HEK293 (cell line): ENCODE measurements around the gene WRAP73.

Source experiments
- ELK4 ChIP-seq: IDR thresholded peaks from 2 replicates; pipeline ENCODE4 v1.6.1; 2011; ENCODE audit warnings: mild to moderate bottlenecking, low read depth, low read length, borderline replicate concordance
- GLIS1 ChIP-seq: fragments of 450-650 bp; formaldehyde crosslinking; IDR thresholded peaks from 2 replicates; pipeline ENCODE4 v1.5.1; 2016; ENCODE audit warnings: missing biosample characterization, missing genetic modification characterization
- GLIS2 ChIP-seq: fragments of 450-650 bp; formaldehyde crosslinking; IDR thresholded peaks from 2 replicates; pipeline ENCODE4 v1.5.1; 2016; ENCODE audit warnings: missing biosample characterization, missing genetic modification characterization
- HIC1 ChIP-seq: fragments of 450-650 bp; formaldehyde crosslinking; IDR thresholded peaks from 2 replicates; pipeline ENCODE4 v1.5.1; 2016; ENCODE audit warnings: missing biosample characterization, missing genetic modification characterization
- KLF17 ChIP-seq: fragments of 450-650 bp; formaldehyde crosslinking; IDR thresholded peaks from 2 replicates; pipeline ENCODE4 v1.5.1; 2016; ENCODE audit warnings: missing biosample characterization, missing genetic modification characterization
- KLF8 ChIP-seq: fragments of 450-650 bp; formaldehyde crosslinking; IDR thresholded peaks from 2 replicates; pipeline ENCODE4 v1.5.1; 2016; ENCODE audit warnings: missing biosample characterization, missing genetic modification characterization
- KLF9 ChIP-seq: fragments of 450-650 bp; formaldehyde crosslinking; IDR thresholded peaks from 2 replicates; pipeline ENCODE4 v1.5.1; 2016; ENCODE audit warnings: missing biosample characterization, missing genetic modification characterization, low read depth
- SCRT2 ChIP-seq: fragments of 450-650 bp; formaldehyde crosslinking; IDR thresholded peaks from 2 replicates; pipeline ENCODE4 v1.5.1; 2016; ENCODE audit warnings: missing biosample characterization, missing genetic modification characterization
- SP2 ChIP-seq: fragments of 450-650 bp; formaldehyde crosslinking; IDR thresholded peaks from 2 replicates; pipeline ENCODE4 v1.5.1; 2016; ENCODE audit warnings: missing biosample characterization, missing genetic modification characterization
- SP3 ChIP-seq: fragments of 450-650 bp; formaldehyde crosslinking; IDR thresholded peaks from 2 replicates; pipeline ENCODE4 v1.5.1; 2016; ENCODE audit warnings: missing biosample characterization, missing genetic modification characterization
- ZBTB17 ChIP-seq: fragments of 450-650 bp; formaldehyde crosslinking; IDR thresholded peaks from 2 replicates; pipeline ENCODE4 v1.5.1; 2016; ENCODE audit warnings: missing biosample characterization, missing genetic modification characterization
- ZBTB20 ChIP-seq: fragments of 450-650 bp; formaldehyde crosslinking; IDR thresholded peaks from 2 replicates; pipeline ENCODE4 v1.5.1; 2016; ENCODE audit warnings: missing biosample characterization, missing genetic modification characterization
- ZBTB26 ChIP-seq: fragments of 450-650 bp; formaldehyde crosslinking; optimal IDR thresholded peaks from 2 replicates; pipeline ENCODE3; 2016; ENCODE audit warnings: missing biosample characterization, mild to moderate bottlenecking, missing genetic modification characterization
- ZBTB8A ChIP-seq: fragments of 450-650 bp; formaldehyde crosslinking; IDR thresholded peaks from 2 replicates; pipeline ENCODE4 v1.5.1; 2016; ENCODE audit warnings: missing biosample characterization, missing genetic modification characterization
- ZIC2 ChIP-seq: fragments of 450-650 bp; formaldehyde crosslinking; IDR thresholded peaks from 2 replicates; pipeline ENCODE4 v1.5.1; 2016; ENCODE audit warnings: missing biosample characterization, missing genetic modification characterization
- ZNF114 ChIP-seq: fragments of 450-650 bp; formaldehyde crosslinking; IDR thresholded peaks from 2 replicates; pipeline ENCODE4 v1.5.0; 2017; ENCODE audit warnings: missing biosample characterization, missing genetic modification characterization
- ZNF24 ChIP-seq: fragments of 450-650 bp; formaldehyde crosslinking; IDR thresholded peaks from 2 replicates; pipeline ENCODE4 v1.5.1; 2016; ENCODE audit warnings: missing biosample characterization, missing genetic modification characterization
- ZNF335 ChIP-seq: fragments of 450-650 bp; formaldehyde crosslinking; conservative IDR thresholded peaks from 2 replicates; pipeline ENCODE4 v1.5.1; 2016; ENCODE audit warnings: missing biosample characterization, missing genetic modification characterization
- ZNF433 ChIP-seq: fragments of 450-650 bp; formaldehyde crosslinking; IDR thresholded peaks from 2 replicates; pipeline ENCODE4 v1.5.1; 2016; ENCODE audit warnings: missing biosample characterization, missing genetic modification characterization, low read depth
- ZNF510 ChIP-seq: fragments of 450-650 bp; formaldehyde crosslinking; IDR thresholded peaks from 2 replicates; pipeline ENCODE4 v1.5.1; 2018; ENCODE audit warnings: mild to moderate bottlenecking, missing genetic modification characterization, missing biosample characterization; ENCODE audit not compliant: insufficient replicate concordance
- ZNF514 ChIP-seq: fragments of 450-650 bp; formaldehyde crosslinking; IDR thresholded peaks from 2 replicates; pipeline ENCODE4 v1.5.1; 2016; ENCODE audit warnings: missing biosample characterization, missing genetic modification characterization
- ZNF530 ChIP-seq: fragments of 450-650 bp; formaldehyde crosslinking; IDR thresholded peaks from 2 replicates; pipeline ENCODE4 v1.5.1; 2016; ENCODE audit warnings: low read depth, missing biosample characterization, missing genetic modification characterization
- ZNF555 ChIP-seq: fragments of 450-650 bp; formaldehyde crosslinking; conservative IDR thresholded peaks from 2 replicates; pipeline ENCODE4 v1.5.1; 2017; ENCODE audit warnings: missing biosample characterization, mild to moderate bottlenecking, missing genetic modification characterization, inconsistent platforms
- ZNF585B ChIP-seq: fragments of 450-650 bp; formaldehyde crosslinking; IDR thresholded peaks from 2 replicates; pipeline ENCODE4 v1.5.1; 2016; ENCODE audit warnings: missing biosample characterization, missing genetic modification characterization
- ZNF596 ChIP-seq: fragments of 450-650 bp; IDR thresholded peaks from 2 replicates; pipeline ENCODE4 v1.5.0; 2018; ENCODE audit warnings: missing biosample characterization, mild to moderate bottlenecking, missing genetic modification characterization, moderate library complexity
- ZNF626 ChIP-seq: fragments of 450-650 bp; sonication (Bioruptor Pico); formaldehyde crosslinking; IDR thresholded peaks from 2 replicates; pipeline ENCODE4 v1.5.1; 2018; ENCODE audit warnings: missing biosample characterization, missing genetic modification characterization, inconsistent platforms
- ZNF645 ChIP-seq: fragments of 450-650 bp; formaldehyde crosslinking; IDR thresholded peaks from 2 replicates; pipeline ENCODE4; 2016; ENCODE audit warnings: missing biosample characterization, missing genetic modification characterization
- ZNF692 ChIP-seq: fragments of 450-650 bp; formaldehyde crosslinking; IDR thresholded peaks from 2 replicates; pipeline ENCODE4 v1.5.1; 2016; ENCODE audit warnings: missing biosample characterization, missing genetic modification characterization
- ZNF704 ChIP-seq: fragments of 450-650 bp; formaldehyde crosslinking; IDR thresholded peaks from 2 replicates; pipeline ENCODE4 v1.5.1; 2016; ENCODE audit warnings: missing biosample characterization, missing genetic modification characterization
- ZNF843 ChIP-seq: fragments of 450-650 bp; formaldehyde crosslinking; IDR thresholded peaks from 2 replicates; pipeline ENCODE4 v1.5.1; 2016; ENCODE audit warnings: missing biosample characterization, missing genetic modification characterization
- ZSCAN16 ChIP-seq: fragments of 450-650 bp; formaldehyde crosslinking; IDR thresholded peaks from 2 replicates; pipeline ENCODE4 v1.5.1; 2016; ENCODE audit warnings: missing biosample characterization, missing genetic modification characterization

WRAP73 gene

GRCh38 chr1:3611170-3612019 lies 38.5 kb downstream of the WRAP73 start, which contains the start of gene MEGF6 (continued):
- no peak for TF ChIP-seq ZBTB17 (tag by site-specific recombination)
- TF ChIP-seq KLF8 (tag by site-specific recombination) = peak; percentile 17; the same call in 1 of the 2 replicates
- TF ChIP-seq ZNF433 (tag by site-specific recombination) = no peak
- no peak for TF ChIP-seq ZNF555 (tag by site-specific recombination)
- TF ChIP-seq ZNF335 (tag by site-specific recombination) = peak; percentile 54
- TF ChIP-seq ZNF692 (tag by site-specific recombination) = peak; percentile 71
- TF ChIP-seq ZBTB8A (tag by site-specific recombination) = peak; percentile 55
- TF ChIP-seq SP3 (tag by site-specific recombination) = peak; percentile 73
- no peak for TF ChIP-seq ZNF704 (tag by site-specific recombination)
- TF ChIP-seq KLF17 (tag by site-specific recombination) = 0 out of 2 replicates have a peak, but pooled peaks have one; percentile 24
- no peak for TF ChIP-seq ZNF626 (tag by site-specific recombination)
- TF ChIP-seq ZNF645 (tag by site-specific recombination) = no peak
- peak; percentile 65 for TF ChIP-seq ZIC2
- peak; percentile 12; the same call in 1 of the 2 replicates for TF ChIP-seq HIC1 (tag by site-specific recombination)
- no peak for TF ChIP-seq ZNF514 (tag by site-specific recombination)
- no peak for TF ChIP-seq ZNF843 (tag by site-specific recombination)
- TF ChIP-seq KLF9 (tag by site-specific recombination) = peak; percentile 76
- TF ChIP-seq ZSCAN16 (tag by site-specific recombination) = no peak
- TF ChIP-seq ZNF596 (tag by site-specific recombination) = no peak
- TF ChIP-seq ZBTB26 = peak; percentile 84
- peak; percentile 68 for TF ChIP-seq SP2 (tag by site-specific recombination)
- peak; percentile 98 for TF ChIP-seq SCRT2 (tag by site-specific recombination)
- peak; percentile 7; the same call in 1 of the 2 replicates for TF ChIP-seq ZNF585B (tag by site-specific recombination)
- no peak for TF ChIP-seq ZNF510 (tag by site-specific recombination)
- TF ChIP-seq ZNF530 = no peak
- no peak for TF ChIP-seq ZNF114 (tag by site-specific recombination)
- TF ChIP-seq ZNF24 = no peak
- TF ChIP-seq ZBTB20 (tag by site-specific recombination) = peak; percentile 28; the same call in 1 of the 2 replicates
- TF ChIP-seq ELK4 = no peak
- TF ChIP-seq GLIS2 (tag by site-specific recombination) = peak; percentile 77
- TF ChIP-seq GLIS1 (tag by site-specific recombination) = peak; percentile 76
